ENCODE results near the gene TMEM50A.
"Not testable (repeated sequence)": the region's sequence is repeated elsewhere in the genome, so short reads cannot be mapped to it uniquely, and the experiment has no call there.

Gene TMEM50A

GRCh38 chr1:25338188-25338981 lies at the start of gene TMEM50A:
Gene TMEM50A (plus strand): TSS chr1:25338334. CDS start chr1:25340487, 2,153 bp downstream.
- DNase-seq = peak; percentile 44 to 95 (median 84)

GRCh38 chr1:25288573-25289101 lies 49.5 kb upstream of the TMEM50A start:
- DNase-seq = not testable (repeated sequence)

DNA sequence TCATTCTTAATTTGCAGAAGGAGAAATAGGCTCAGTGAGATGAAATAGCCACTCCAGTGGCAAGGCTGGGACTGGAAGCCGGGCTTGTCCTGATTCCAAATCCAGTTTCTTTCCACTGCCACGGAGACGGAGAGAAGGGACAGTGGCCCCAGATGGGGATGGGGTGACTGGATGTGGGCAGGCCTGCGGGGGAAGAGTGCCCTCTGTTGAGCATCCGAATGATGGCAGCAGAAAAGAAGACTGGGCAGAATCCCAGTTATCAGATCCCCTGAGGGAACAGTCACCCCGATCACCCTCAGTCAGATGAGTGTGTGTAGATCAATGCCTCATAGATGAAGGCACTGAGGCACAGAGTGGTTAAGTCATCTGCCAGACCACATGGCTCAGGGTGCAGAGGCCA lies 48.1 kb upstream of the TMEM50A start:
- DNase-seq = peak in 5 of 51 donors; percentile 1 to 15 (median 6)

GRCh38 chr1:25293426-25293825 lies 44.7 kb upstream of the TMEM50A start:
- not testable (repeated sequence) for DNase-seq

GRCh38 chr1:25294889-25295826 lies 43.0 kb upstream of the TMEM50A start:
- DNase-seq = not testable (repeated sequence)

GRCh38 chr1:25296501-25296900 lies 41.6 kb upstream of the TMEM50A start:
- not testable (repeated sequence) for DNase-seq

GRCh38 chr1:25300729-25301128 lies 37.4 kb upstream of the TMEM50A start:
- not testable (repeated sequence) for DNase-seq

DNA sequence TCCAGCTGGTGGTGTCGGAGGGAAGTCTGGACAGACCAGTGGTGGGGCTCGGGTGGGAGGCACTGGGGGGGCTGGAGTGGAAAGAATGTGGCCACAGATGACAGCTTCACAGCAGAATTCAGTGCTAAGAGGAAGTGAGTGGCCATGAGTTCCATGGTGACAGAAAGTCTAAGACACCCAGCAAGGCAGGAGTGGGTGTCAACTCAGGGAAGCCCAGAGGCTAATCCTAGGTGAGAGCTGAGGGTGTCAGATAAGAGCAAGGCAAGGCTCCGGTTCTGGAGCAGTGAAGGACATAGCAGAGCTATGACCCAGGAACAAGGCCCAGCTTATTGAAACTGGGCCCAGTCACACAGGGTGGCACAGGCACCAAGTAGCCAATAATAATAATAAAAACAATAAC lies 35.8 kb upstream of the TMEM50A start:
- not testable (repeated sequence) for DNase-seq

GRCh38 chr1:25304936-25305335 lies 33.2 kb upstream of the TMEM50A start:
- not testable (repeated sequence) for DNase-seq

GRCh38 chr1:25308168-25308567 lies 30.0 kb upstream of the TMEM50A start:
- not testable (repeated sequence) for DNase-seq

- DNase-seq = not testable (repeated sequence)
Observed at GRCh38 chr1:25309085-25309484, 29.0 kb upstream of the TMEM50A start.

- not testable (repeated sequence) for DNase-seq
Observed at GRCh38 chr1:25309486-25309885, 28.6 kb upstream of the TMEM50A start.

GRCh38 chr1:25312806-25313470 lies 25.2 kb upstream of the TMEM50A start:
- DNase-seq = not testable (repeated sequence)

GRCh38 chr1:25320314-25320938 lies 17.7 kb upstream of the TMEM50A start:
- peak in 1 of 51 donors; percentile 8 for DNase-seq

DNA sequence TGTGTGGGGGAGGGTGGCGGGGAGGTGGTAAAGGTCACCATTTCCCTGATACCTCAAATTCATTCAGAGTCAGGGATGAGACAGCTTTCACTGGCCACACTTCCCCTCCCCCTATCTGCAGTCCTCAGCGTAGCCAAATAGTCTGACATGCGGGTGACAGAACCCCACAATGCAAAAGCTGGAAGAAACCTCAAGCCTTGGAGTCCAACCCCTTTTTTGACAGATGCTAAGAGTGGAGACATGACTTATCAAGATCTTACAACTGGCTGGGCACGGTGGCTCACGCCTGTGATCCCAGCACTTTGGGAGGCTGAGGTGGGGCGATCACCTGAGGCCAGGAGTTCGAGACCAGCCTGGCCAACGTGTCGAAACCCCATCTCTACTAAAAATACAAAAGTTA lies 16.0 kb upstream of the TMEM50A start:
- not testable (repeated sequence) for DNase-seq

GRCh38 chr1:25324407-25324806 lies 13.7 kb upstream of the TMEM50A start:
- not testable (repeated sequence) for DNase-seq

- DNase-seq = not testable (repeated sequence)
Observed at GRCh38 chr1:25327864-25328790, 10.0 kb upstream of the TMEM50A start.

DNA sequence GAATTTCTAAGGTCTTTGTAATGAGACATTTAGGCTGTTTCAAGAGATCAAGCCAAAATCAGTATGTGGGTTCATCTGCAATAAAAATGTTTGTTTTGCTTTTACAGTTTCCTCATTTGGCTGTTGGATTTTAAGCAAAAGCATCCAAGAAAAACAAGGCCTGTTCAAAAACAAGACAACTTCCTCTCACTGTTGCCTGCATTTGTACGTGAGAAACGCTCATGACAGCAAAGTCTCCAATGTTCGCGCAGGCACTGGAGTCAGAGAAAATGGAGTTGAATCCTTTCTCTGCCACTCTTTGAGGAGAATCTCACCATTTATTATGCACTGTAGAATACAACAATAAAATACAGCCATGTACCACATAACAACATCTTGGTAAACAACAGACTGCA lies 9.3 kb upstream of the TMEM50A start:
- DNase-seq = not testable (repeated sequence)

DNA sequence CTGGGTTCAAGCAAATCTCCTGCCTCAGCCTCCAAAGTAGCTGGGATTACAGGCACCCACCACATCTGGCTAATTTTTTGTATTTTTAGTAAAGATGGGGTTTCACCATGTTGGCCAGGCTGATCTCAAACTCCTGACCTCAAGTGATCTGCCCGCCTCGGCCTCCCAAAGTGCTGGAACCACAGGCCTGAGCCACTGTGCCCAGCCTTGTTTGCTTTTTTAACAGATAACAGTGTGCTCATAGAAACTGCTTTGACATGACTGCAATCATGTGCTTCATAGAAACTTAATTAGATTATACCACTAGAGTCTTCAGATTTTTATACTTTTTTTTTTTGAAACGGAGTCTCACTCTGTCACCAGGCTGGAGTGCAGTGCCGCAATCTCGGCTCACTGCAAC lies 8.8 kb upstream of the TMEM50A start:
- DNase-seq = not testable (repeated sequence)

DNA sequence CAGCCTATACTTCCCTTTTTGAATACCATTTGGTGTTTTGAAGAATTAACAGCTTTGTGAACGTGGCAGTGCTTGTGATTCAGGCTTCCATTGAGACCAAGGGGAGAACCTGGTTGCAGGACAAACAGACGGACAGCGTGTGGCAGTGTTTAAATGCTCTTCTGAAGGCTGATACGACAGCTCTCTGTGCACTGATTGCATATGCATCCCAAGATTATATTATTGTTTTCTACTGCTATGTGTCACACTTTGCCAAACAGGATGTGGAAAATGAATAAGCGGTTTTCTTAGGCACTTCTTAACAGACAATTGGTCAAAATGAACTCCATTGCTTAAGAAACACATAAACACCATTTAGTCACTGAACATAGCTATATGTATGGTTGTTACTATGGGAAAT lies 8.2 kb upstream of the TMEM50A start:
- not testable (repeated sequence) for DNase-seq

Measured in hypothalamus (tissue), 51 donors.